Activated CD4-positive, alpha-beta T cell treated with anti-CD3 and anti-CD28 coated beads, Interleukin-2, amount 50 U/mL, for 16 hours (primary cell): ENCODE data around the gene DHFR2.
"Not testable (repeated sequence)": the region's sequence is repeated elsewhere in the genome, so short reads cannot be mapped to it uniquely, and the experiment has no call there.

Experiments
- DNase-seq: peaks from one replicate; pipeline ENCODE4 v3.0.0-alpha.2; 2020

DHFR2 gene

DNA sequence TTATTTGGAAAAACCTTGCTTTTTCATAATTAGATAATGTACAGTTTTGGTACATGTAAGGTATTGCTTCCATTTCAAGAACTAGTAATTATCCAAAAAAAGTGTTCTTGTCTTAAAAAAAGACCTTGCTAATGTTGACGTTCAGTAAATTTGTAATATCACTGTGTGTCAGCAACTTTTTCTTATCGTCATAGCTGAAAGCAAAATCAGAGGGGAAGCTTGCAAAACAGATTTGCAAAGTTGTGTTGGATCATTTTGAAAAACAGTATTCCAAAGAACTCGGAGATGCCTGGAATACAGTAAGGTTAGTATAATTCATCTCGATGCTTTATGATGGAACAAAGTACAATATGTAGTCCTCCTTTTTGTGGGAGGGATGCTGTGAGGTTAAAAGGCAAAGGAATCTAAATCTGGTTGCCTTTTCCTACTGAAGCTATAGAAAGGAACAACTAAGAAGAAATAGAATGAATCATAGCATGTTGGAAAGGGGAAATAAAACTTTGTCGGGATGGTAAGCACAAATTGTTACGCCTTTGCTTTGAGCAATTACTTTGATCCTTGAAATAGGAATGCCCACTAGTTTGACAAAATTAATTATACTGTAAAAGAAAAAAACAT lies 1.6 kb upstream of the DHFR2 start:
- DNase-seq = no peak

- DNase-seq = no peak
Measured at GRCh38 chr3:94063496-94064119, 892 bp upstream of the DHFR2 start.

GRCh38 chr3:94061297-94061696 lies 1.4 kb downstream of the DHFR2 start:
- no peak for DNase-seq

- no peak for DNase-seq
Measured at GRCh38 chr3:94050546-94050945, 12.2 kb downstream of the DHFR2 start.

- no peak for DNase-seq
Measured at GRCh38 chr3:94049267-94049666, 13.4 kb downstream of the DHFR2 start.

GRCh38 chr3:94046533-94046932 lies 16.2 kb downstream of the DHFR2 start:
- DNase-seq = no peak

GRCh38 chr3:94044100-94044936 lies 18.4 kb downstream of the DHFR2 start:
- DNase-seq = not testable (repeated sequence)

DNA sequence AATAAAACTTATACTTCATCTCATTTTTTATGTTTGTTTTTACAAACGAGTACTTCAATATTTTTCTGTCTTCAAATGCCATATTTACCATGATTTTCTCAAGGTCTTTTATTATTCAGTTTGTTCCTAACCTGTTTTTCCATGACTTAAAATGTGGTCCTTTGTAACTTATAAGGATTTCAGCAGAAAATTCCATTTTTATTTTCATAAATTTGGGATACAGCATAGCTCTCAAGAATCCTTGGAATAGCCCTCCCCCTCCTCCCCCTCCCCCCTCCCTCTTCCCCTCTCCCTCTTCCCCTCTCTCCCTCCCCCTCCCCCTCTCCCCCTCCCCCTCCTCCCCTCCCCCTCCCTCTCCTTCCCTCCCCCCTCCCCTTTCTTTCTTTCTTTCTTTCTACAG lies 19.4 kb downstream of the DHFR2 start:
- DNase-seq = no peak

- peak; percentile 2 for DNase-seq
Measured at GRCh38 chr3:94036909-94037507, 25.7 kb downstream of the DHFR2 start.

- no peak for DNase-seq
Measured at GRCh38 chr3:94028093-94028837, 34.5 kb downstream of the DHFR2 start, which contains the start of gene STX19. TSS of gene STX19 (minus strand) at chr3:94028597. CDS start at chr3:94015269, 13,328 bp downstream.

DNA sequence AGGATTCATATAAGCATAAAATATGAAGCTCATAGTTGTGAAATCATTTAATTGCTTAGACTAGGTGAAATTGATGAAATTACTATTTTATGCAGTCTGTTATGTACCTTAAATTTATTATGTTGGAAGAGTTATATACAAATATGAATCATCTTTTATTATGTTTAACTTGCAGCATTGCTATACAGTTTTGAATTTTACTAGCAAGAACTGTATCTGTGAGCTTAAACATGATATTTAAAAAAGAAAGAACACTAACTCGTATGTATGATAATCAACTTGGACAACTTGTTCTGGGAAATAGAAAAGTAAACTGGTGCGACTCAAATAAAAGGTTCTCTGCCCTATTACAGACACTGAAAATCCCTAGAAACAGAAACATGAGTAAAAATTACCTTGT lies 36.1 kb downstream of the DHFR2 start:
- no peak for DNase-seq

GRCh38 chr3:94024385-94024784 lies 38.3 kb downstream of the DHFR2 start:
- DNase-seq = no peak

DNA sequence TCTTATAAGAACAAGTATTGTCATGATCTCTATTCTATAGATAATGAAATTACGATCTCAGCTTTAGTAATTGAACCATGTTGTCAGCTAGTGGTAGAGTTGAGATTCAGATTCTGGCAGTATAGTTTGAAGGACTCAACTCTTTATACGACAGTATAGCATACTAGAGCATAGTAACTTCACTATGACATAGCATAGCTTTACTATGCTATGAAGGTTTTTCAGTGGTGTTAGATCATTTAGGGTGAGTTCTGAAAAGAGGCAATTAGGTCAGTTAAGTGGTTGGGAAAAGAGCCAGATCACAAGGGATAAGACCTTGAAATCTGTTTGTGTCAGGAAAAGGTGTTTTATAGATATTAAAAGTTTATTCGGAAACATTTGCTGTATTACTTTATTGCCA lies 42.4 kb downstream of the DHFR2 start:
- no peak for DNase-seq

GRCh38 chr3:94019659-94020058 lies 43.1 kb downstream of the DHFR2 start:
- no peak for DNase-seq

- no peak for DNase-seq
Measured at GRCh38 chr3:94015025-94015424, 47.7 kb downstream of the DHFR2 start.

DNA sequence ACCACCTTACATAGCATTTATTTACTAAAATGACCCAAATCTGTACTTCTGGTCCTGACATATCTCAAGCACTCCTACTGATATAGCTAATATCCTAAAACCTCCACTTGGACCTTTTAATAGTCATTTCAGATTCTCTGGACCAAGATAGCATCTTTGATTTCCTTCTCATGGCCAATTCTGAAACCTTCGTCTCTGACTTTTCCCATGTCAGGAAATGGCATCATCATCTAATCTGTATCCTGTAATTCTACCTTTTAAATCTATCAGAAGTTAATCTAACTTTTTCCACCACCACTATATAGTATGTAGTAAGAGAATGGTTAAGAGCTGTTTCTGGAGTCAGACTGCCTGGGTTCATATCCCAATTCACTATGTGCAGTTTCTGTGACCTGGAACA lies 50.5 kb downstream of the DHFR2 start:
- peak; percentile 50 for DNase-seq

DNA sequence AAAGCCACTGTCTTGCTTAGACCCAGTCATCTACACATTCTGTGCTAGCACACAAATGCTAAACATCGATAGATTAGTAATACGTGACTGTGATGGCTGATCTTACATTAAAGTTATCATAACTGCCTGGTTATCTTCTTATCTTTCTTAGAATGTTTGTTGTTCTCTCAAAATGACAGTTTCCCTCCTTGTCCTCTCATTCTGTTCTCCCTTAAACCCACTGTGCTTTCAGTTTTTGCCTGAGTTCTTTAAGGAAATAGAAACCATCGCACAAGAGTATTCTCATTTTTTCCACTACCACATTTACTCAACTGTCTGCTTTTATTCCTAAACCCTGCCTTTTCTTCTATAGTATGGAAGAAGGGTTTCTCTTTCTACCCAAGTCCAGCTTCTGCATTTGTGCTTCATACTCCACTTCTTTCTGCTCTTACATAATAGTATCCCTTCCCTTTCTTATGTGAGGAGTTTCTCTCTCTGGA lies 51.4 kb downstream of the DHFR2 start:
- peak; percentile 86 for DNase-seq

- DNase-seq = peak; percentile 13
Measured at GRCh38 chr3:94009608-94010007, 53.1 kb downstream of the DHFR2 start.

DNA sequence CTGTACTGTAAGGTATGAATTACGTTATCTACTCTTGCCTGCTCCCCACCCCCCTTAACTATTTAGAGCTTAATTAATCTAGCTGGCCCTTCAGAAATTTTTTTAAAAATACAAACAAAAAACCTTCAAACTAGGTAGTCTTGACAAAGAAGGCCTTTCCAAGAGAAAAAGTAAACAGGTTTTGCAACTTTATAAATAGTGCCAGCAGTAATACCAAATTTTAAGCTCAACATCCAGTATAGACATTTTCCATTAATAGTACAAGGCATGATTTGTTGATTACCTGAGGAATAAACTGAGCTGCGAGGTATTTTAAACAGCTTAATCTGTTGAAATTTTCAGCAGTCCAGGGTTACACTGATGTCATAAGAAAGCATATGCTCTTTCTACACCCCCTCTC lies 54.5 kb downstream of the DHFR2 start:
- DNase-seq = no peak
